ENCODE measurements around the gene DNAJB11.

Gene DNAJB11

DNA sequence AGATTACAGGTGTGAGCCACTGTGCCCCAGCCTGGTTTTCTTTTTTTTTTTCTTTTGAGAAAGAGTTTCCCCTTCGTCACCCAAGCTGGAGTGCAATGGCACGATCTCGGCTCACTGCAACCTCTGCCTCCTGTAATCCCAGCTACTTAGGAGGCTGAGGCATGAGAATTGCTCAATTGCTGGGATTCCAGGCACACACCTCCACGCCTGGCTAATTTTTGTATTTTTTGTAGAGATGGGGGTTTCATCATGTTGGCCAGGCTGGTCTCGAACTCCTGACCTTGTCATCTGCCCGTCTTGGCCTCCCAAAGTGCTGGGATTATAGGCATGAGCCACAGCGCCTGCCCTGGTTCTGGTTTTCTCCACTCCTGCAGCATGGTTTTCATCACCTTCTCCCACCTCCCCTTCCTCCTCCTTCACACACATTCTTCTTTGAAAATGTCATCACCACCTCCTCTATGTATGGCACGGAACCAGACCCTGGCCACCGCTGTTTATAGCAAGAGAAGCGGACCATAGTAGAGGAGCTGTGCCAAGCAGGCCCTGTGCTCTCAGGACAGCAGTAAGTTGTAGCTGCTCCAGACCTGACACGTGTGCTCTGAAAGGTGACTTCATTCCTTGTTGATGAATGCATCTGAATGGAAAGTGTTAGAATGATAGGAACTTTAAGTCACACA is 27.7 kb downstream of the DNAJB11 start:
- no peak for DNase-seq

DNA sequence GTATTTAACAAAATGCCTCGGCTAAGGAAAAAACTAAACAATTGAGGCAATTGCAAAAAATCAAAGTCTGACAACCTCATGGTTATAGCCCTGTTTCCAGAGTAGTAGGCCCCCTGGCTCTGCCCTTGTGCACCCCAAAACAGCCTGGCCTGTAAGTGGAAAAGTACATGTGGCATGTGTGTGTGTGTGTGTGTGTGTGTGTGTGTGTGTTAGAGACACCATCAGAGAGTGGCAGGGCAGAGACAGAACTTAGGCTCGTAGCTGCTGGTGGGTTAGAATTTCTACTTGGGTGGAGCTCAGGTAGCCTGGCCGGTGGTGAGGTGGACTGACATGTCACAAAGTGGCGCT is 28.2 kb downstream of the DNAJB11 start:
- DNase-seq = no peak

DNA sequence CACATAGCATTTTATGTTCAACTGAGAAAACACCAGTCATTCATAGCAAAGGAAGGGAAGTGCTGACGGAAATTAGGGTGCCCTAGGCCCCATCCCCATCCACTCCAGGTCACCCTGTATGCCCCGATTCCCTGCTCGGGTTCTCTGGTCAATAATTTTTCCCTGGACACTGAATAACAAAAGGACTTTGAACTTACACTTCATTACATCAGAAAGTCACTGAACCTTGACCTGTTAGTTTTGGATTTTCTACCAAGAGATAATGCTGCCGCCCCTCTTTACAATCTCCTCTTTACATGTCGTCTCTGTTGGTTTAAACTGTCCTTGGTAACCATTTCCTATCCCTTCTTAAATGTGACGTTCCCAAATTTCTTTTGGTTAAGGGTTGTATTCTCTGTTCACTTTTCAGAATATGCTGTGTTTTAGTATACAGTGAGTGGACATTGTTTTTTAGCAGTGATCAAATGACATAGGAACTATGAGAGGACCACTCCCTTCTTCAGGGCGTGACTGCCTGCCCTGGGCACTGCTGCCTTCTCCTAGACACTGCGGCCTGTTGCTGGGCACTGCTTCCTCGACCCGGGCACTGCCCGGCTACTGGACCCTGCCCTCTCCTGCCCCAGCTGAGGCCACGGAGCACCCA is 28.7 kb downstream of the DNAJB11 start:
- DNase-seq = no peak

DNA sequence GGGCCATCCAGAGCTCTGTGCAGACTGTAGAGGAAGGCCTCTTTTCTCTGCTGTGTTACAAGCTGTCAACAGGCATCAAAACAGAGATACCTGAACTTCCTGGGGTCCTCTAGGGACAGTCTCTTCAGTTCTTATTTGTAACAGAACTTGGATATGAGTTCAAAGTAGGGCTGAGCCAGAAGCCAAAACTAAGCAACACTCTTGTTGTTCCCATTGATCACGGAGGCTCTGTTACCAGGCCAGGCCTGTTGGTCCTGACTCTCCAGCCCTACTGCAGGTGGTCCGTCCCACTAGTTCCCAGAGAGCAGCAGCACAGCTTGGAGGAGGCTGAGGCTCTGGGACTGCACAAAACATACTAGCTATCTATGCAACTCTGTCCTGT is 29.3 kb downstream of the DNAJB11 start:
- DNase-seq = no peak

DNA sequence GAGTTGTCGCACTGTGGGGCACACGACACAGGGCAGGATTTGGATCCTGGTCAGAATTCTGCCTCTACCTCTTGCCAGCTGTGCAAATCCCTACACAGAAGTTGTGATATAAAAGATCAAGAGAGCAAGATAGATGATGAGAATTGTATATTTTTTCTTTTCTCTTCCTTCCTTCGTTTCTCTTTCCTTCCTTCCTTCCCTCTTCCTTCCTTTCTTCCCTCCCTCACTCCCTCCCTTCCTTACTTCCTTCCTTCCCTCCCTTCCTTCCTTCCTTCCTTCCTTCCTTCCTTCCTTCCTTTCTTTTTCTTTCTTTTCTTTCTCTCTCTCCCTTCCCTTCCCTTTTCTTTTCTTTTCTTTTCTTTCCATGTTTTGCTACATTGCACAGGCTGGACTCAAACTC is 30.4 kb downstream of the DNAJB11 start:
- no peak for DNase-seq

DNA sequence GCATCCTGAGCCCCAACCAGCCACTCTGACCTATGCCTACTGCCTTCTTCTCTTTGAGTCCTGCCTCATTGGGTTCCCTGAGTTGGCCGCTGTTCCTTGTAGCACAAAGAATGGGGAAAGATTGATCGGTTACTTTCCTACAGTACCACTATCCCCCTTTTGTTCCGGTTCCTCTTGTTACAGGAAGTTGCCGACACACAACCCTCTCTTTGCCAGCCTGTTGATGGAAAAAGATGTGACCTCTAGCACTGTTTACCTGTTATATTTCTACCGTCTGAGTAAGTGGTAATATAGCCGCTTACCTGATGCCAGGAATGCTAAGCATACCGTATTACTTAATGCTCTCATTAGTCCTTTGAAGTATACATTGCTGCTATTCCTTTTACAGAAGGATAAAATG is 32.6 kb downstream of the DNAJB11 start:
- no peak for DNase-seq

DNA sequence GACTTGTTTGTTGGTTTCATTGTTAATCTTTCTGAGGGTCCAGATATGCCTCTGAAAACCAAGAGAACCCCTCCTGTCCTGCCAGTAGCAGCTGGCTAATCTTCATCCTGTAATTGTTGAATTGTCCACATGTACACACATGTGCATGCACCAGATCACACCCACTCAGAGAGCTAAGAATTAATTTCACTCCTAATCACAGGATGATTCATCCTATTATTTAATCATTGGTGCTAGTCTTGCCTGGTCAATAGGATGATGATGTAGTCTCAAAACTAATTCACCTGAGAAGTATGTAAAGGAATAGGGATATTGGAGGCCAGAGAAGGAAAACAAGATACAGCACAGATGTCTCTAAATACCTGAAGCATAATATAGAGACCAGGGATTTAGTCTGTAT is 34.6 kb downstream of the DNAJB11 start:
- DNase-seq = no peak

DNA sequence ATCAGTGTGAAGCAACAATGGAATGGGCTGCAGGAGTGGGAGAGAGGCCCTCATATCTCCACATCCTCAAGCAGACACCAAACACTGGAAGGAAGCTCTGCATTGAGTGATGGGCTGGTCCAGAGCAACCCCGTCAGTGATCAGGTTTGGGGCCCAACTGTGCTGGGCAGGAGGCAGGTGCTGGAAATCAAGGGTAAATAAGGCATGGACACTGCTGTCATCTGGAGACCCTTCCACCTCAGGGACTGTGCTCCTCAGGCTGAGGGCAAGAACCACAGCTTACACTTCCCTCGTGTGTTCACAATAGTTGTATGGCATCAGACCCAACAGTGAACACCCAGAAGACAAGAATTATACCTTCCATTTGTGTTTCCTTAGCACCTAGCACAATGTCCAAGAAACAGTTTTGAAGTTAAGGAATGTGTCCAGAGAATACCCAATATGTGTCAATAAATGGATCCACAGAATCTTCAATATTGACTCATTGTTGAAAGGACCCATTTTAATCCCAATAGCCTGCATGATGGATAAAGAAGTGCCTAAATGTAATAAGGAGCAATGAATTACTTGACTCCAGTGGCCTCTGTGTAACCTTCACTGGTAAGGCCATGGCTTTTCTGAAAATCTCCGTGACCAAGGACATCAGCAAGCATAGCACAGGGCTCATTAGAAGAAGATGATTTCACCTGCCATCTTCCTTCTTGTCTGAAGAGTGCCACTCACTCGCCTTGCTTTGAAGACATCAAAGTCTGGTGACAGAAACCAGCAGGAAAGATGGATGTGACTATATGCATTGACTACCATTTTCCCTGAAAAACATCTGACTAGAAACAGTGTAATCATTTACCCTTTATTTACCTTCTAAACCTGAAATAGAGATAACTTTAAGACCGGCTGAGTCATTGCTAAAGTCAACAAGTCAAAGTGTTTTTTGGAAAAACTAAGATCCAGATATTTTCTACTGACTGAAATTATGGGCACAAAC is 35.3 kb downstream of the DNAJB11 start:
- no peak for DNase-seq

DNA sequence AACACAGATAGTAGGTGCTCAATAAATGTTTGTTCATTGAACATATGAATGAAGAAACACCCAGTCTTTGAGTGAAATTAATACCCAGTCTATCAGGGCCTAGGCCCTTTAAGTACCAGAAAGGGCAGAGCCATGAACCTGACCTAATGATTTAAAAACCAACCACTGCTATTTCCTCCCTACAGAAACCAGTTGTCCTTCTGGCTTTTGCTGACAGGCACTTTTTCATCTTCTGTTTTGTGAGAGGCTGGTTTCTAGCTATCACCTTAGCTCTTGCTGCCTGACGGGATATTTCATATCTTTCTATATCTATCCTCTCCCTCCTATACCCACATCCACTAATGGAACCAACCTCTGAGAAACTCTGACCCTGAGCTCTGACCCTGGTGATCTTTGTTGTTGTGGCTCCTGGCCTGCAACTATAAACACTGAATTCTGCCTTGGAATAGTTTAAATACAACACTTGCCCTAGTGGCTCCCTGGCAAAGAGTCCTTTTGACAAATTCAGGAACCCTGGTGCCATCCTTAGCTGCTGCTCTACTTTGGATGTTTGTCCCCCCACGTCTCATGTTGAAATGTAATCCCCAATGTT is 38.2 kb downstream of the DNAJB11 start:
- DNase-seq = no peak

DNA sequence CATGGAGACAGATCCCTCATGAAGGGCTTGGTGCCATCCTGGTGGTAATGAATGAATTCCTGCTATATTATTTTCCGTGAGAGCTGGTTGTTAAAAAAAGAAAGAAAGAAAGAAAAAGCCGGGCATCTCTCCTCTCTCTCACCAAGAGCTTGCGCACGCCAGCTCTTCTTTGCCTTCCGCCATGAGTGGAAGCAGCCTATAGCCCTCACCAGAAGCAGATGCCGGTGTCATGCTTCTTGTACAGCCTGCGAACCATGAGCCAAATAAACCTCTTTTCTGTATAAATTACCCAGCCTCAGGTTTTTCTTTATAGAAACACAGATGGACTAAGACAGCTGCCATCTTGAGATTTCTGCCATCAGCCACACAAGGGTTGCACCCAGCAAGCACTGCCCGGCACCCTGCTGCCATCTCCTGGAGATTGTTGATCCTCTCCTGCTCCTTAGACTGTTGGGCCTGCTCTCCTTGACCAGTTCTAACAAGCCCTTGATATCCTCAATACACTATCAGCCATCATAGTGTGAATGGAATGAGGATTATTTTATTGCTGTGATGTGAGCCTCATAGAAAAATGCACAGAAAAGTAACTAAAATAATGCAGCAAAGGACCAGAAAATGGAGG is 38.8 kb downstream of the DNAJB11 start:
- no peak for DNase-seq

DNA sequence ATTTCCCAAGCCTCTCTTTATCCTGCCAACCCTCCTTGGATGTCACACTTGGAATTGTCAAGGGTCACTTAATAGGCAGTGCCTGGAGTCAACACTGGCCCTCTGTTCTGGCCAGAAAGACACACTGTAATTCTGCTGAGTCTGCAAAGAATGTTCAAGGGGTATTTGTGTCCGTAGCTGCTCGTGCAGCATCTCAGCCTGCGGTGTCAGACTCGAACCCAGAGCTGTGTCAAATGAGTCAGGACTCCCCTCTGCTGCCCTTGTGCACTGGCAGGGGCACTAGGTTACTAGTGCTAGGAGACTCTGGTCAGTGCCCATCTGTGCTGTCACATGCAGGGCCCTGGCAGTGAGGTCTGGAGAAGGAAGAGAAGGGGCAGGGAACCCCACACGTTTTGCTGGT is 41.5 kb downstream of the DNAJB11 start:
- DNase-seq = no peak

DNA sequence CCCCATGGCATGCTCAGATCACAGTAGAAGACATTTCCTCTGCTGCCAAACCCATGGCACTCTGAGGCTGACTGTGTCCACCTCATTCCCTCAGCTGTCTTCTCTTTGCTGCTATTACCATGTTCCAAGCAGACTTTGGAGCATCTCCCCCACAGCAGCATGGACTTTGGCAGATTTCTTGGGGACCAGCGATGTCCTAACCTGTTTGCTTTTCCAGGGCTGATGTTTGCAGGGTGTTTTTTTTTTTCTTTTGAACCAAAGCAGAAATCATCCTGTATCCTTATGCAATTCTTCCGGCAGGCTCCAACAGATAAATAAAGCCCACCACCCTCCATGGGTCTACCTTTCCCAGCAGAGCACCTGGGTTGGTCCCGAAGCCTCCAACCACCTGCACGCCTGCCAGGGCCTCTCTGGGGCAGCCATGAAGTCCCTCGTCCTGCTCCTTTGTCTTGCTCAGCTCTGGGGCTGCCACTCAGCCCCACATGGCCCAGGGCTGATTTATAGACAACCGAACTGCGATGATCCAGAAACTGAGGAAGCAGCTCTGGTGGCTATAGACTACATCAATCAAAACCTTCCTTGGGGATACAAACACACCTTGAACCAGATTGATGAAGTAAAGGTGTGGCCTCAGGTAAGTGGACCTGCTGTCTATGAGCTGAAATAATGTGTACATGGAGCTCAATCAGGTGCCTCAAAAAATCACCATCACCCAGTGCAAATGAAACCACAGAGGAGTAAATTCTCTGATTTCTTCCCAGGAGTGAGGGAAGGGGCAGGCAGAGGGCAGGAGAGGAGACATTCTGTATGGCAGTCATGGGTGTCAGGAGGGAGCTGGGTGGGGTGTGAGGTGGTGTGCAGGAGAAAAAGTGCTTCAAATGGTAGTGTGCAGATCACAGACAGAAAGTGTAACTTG is 42.5 kb downstream of the DNAJB11 start, which contains the start of gene AHSG:
AHSG (plus strand) TSS at position 340 of the 916 bp plus-strand sequence; CDS start at position 422, 82 bp downstream.
- no peak for DNase-seq

DNA sequence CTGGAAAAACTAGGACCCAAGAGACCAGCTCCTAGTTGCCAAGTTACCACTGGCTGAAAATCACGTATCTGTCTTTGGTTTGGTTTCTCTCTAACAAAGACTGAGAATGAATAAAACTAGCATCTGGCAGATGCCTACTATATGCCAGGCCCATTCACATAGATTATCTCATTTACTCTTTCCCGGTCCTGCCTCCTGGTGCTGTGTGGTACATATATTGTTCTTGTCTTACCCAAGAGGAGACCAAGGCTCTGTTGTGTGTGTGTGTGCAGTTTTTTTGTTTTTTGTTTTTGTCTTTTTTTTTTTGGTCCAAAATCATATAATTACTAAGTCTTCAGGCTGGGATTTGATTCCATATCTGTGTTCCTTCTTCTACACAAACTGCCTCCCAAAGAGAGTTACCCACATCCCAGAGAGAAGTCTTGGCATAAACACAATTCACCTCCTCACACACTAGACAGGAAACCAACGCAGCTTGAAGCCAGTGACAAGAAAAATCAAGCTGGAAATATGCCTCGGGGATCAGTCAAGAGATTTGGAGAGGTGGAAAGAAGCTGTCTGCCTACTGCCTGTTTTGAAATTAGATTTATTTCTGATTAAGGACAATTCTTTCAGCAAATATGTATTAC is 43.2 kb downstream of the DNAJB11 start:
- DNase-seq = no peak

DNA sequence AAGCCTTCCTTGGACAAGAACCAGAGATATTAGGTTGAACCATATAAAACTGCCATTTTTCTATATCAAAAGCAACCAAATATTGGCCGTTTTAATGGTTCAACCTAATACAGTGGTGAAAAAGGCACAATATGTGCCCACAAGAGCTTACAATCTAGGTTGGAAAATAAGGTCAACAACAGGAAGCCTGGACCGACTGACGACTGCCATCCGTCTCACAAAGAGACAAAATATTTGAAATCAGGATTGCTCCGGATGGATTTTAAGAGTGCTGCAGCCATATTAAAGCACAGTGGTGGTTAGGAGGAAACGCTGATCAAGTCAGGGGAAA is 43.7 kb downstream of the DNAJB11 start:
- DNase-seq = no peak

DNA sequence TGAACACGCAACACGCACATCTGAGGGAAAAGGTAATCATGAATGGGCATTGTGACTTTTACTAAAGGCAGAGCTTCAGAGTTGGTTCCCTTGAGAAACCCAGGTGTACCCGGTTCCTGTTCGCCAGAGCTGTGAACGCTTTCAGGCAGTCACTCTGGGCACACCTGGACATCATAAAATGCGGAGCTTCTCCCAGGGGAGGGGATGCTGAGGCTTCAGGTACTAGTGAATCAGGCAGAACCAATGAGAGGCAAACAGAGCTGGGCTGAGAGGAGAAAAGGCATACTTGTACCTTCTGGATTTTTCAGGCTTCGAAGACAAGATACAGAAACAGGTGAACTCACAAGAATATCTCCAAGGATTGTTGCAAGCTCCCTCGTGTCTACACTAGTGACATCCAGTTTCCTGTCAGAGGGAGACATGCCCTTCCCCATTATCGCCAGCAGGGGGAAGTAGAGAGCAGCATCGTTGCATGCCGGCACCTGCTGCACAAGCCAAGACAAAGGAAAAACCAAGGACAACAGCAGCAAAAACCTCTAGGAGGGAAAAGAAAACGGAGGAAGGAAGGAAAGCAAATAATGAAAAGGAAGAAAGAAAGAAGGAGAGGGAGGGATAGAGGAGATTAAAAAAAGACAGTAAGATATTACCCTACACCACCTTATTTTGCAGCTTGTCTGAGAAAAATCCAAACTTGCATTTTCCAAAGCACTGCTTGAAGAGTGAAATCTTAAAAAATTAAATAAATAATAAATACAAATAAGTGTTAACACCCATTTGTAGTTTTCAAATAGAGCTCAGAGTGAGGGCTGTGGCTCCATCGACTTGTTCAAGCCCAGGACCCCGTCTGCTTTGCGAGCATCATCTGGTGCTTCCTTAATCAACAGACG is 44.3 kb downstream of the DNAJB11 start:
- peak; percentile 71 for DNase-seq

DNA sequence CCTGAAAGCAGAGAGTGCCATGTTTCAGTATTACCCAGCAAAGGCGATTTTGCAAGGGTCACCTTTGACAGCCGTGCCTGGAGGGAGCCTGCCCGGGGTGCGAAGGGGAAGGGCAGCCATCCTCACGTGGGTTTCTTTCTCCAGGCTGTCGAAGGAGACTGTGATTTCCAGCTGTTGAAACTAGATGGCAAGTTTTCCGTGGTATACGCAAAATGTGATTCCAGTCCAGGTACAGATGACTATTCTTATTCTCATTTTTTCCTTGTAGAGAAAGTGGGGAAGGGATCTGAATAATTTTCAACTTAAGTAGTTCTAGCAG is 45.7 kb downstream of the DNAJB11 start:
- no peak for DNase-seq

DNA sequence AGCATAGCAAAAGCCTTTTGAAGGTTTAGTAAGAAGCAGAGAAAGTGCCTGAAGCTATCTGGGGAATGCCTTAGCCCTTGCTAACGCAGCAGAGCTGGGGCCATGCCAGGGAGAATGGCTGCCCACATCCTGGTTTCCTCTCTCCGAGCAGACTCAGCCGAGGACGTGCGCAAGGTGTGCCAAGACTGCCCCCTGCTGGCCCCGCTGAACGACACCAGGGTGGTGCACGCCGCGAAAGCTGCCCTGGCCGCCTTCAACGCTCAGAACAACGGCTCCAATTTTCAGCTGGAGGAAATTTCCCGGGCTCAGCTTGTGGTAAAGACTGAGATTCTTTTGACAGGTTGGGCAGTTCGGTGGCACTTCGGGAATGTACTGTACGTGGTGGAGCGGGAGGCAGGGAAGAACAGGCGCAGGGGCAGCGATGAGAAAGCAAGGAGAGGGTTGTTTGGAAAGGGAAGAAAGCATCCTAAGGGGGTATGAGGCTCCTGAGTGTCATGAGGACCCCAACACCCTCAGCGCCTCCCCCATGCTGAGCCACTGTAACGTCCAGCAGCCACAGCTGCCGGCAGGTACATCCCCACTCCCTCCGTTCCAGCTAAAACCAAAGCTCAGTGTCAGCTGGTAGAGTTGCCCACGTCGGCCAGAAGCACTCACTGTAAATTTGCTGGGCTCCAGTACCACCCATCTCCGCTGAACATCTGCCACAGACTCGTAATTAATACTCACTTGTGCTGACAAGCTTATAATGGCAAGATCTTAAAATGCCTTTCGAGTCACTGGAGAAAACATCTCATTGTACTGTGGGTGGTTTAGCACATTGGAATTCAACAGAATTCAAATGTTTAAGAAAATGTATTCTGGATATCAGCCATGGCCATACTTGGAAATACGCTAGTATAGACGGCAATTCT is 46.8 kb downstream of the DNAJB11 start:
- DNase-seq = peak; percentile 85

DNA sequence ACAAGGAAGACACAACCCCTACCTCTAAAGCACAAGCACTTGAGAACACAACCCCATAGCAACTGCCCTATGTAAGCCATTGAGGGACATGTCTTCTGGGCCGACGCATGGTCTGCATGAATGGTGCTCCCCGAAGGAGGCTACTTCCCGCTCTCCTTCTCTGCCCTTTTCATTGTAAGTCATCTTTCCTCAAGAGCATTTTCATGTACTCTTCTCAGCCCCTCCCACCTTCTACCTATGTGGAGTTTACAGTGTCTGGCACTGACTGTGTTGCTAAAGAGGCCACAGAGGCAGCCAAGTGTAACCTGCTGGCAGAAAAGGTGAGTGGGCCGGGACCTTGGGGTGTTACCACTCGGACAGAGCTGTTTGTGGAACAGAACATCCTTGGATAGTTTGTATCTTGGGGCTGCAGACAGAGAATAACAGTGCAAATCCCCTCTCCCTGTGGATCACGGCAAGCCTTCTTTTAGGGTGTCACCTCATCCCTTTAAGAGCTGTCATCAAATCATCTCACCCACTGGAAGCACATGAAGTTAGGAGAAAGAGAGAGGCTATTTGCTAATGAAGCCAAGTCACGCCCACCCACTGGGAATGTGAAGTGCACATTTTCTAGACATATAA is 47.9 kb downstream of the DNAJB11 start:
- DNase-seq = no peak

DNA sequence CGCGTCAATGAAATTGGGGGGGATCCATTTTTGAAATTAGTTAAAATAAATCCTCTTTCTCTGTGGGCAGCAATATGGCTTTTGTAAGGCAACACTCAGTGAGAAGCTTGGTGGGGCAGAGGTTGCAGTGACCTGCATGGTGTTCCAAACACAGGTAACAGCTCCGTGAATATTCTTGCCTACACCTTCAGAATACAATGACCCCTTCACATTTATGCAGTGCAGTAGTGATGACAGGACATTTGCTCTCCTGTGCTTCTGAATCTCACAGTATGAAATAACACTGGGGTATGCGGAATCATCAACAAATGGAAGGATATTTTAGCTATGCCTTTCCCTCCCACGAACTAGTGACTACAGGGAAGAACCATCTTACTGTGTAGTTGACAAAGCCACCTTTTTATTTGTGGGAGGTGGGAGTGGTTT is 49.3 kb downstream of the DNAJB11 start:
- DNase-seq = no peak
